GM12891 (cell line): ENCODE results near the gene NRXN3.

Source experiments
- PAX5 ChIP-seq: IDR thresholded peaks from 2 replicates; pipeline ENCODE4 v1.6.1; 2011; ENCODE audit warnings: low read length, moderate library complexity, mild to moderate bottlenecking; ENCODE audit not compliant: insufficient read depth, severe bottlenecking
- POLR2A ChIP-seq: IDR thresholded peaks from 2 replicates; pipeline ENCODE4 v1.6.1; 2011; ENCODE audit warnings: low read depth, low read length, control low read depth
- POLR2AphosphoS5 ChIP-seq: IDR thresholded peaks from 2 replicates; pipeline ENCODE4 v1.6.1; 2011; ENCODE audit warnings: low read depth, low read length, control low read depth
- POU2F2 ChIP-seq: IDR thresholded peaks from 2 replicates; pipeline ENCODE4 v1.6.1; 2011; ENCODE audit warnings: low read depth, mild to moderate bottlenecking, control low read depth, low read length, moderate library complexity
- TAF1 ChIP-seq: IDR thresholded peaks from 2 replicates; pipeline ENCODE4 v1.6.1; 2011; ENCODE audit warnings: low read depth, low read length, control low read depth

GRCh38 chr14:78683981-78684380 is 513.8 kb downstream of the NRXN3 start:
- no peak for TF ChIP-seq POLR2A
- no peak for TF ChIP-seq POLR2AphosphoS5
- TF ChIP-seq POU2F2: no peak
- no peak for TF ChIP-seq PAX5
- no peak for TF ChIP-seq TAF1
